ENCODE measurements around the gene PPP1R3E. TPM values are rescaled to one million over a fixed set of nuclear protein-coding genes. Genes with fewer than 3 reads are reported as not detected.

Gene PPP1R3E
- total and polyA plus RNA-seq, 2 of the 13 experiments (the other 11 are each of a cell fraction or from before 2014, with no cell fraction given) = 16.5 to 26.5 TPM

DNA sequence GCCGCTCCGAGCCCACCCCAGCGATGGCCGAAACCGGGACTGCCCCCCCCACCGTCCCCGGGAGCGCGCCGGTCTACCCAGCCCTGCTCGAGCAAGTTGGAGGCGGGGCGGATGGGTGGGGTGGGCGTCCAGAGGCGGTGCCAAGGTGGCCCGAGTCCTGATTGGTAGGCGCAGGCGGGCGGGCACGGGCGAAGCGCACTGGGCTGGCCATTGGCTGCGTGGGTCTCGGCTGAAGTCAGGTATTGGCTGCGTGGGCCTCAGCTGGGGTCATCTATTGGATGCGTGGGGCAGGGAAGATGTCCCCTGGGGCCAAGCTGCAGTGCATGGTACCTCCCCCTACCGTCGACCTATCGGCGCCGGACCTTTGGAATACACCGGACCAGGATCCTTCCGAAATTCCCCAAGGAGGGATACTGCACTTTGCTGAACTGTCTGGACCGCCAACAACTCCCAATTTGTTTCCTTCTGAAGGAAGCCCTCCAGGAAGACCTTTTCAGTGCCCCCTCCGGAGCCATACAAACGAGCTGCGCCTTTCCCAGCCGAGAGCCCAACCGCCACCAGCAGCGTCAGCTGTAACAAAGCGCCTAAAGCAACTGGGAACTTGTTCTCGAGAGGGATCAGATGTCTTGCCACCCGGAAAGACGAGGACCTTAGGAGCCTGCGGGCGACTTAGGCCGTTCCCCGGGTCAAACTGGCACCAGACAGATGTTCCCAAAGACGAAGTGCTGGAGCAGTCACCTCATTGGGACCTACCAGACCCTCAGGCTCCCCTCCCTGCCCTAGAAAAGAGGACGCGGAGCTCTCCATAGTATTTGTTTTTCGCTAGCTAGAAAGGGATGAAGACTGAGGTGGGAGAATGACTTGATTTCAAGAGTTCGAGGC lies 16.4 kb downstream of the PPP1R3E start, which contains the start of gene HOMEZ (continued):
- TF ChIP-seq, protein P1, sequence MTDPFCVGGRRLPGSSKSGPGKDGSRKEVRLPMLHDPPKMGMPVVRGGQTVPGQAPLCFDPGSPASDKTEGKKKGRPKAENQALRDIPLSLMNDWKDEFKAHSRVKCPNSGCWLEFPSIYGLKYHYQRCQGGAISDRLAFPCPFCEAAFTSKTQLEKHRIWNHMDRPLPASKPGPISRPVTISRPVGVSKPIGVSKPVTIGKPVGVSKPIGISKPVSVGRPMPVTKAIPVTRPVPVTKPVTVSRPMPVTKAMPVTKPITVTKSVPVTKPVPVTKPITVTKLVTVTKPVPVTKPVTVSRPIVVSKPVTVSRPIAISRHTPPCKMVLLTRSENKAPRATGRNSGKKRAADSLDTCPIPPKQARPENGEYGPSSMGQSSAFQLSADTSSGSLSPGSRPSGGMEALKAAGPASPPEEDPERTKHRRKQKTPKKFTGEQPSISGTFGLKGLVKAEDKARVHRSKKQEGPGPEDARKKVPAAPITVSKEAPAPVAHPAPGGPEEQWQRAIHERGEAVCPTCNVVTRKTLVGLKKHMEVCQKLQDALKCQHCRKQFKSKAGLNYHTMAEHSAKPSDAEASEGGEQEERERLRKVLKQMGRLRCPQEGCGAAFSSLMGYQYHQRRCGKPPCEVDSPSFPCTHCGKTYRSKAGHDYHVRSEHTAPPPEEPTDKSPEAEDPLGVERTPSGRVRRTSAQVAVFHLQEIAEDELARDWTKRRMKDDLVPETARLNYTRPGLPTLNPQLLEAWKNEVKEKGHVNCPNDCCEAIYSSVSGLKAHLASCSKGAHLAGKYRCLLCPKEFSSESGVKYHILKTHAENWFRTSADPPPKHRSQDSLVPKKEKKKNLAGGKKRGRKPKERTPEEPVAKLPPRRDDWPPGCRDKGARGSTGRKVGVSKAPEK (CRISPR knock-in tag; IDR thresholded peaks at IDR 0.05; ENCODE audit: borderline replicate concordance) = no peak; the same call in 1 of the 2 replicates
- TF ChIP-seq SSRP1 (CRISPR knock-in tag; IDR thresholded peaks at IDR 0.05) (no peak), ZNF777 (CRISPR knock-in tag; IDR thresholded peaks at IDR 0.05) (peak; percentile 53), TBX2 (CRISPR knock-in tag; IDR thresholded peaks at IDR 0.05; ENCODE audit: borderline replicate concordance) (peak; percentile 68), ZNF850 (CRISPR knock-in tag; conservative IDR thresholded peaks at IDR 0.05) (no peak), NAIF1 (CRISPR knock-in tag; IDR thresholded peaks at IDR 0.05; ENCODE audit: borderline replicate concordance) (peak; percentile 75; the same call in 1 of the 2 replicates), NFKB2 (CRISPR knock-in tag; IDR thresholded peaks at IDR 0.05; ENCODE audit: borderline replicate concordance) (peak; percentile 86; the same call in 1 of the 2 replicates), CREM (IDR thresholded peaks at IDR 0.05) (peak; percentile 81), CREM (CRISPR knock-in tag; IDR thresholded peaks at IDR 0.05) (no peak; the same call in 1 of the 2 replicates), ZSCAN21 (CRISPR knock-in tag; IDR thresholded peaks at IDR 0.05; ENCODE audit: borderline replicate concordance) (peak; percentile 96), HOXA7 (CRISPR knock-in tag; IDR thresholded peaks at IDR 0.05) (no peak), POGZ (CRISPR knock-in tag; IDR thresholded peaks at IDR 0.05) (peak; percentile 96), ZNF225 (CRISPR knock-in tag; IDR thresholded peaks at IDR 0.05) (peak; percentile 91), ZNF33B (CRISPR knock-in tag; IDR thresholded peaks at IDR 0.05) (peak; percentile 91; the same call in 1 of the 2 replicates), TOPORS (CRISPR knock-in tag; IDR thresholded peaks at IDR 0.05) (no peak), ZNF709 (CRISPR knock-in tag; IDR thresholded peaks at IDR 0.05) (peak; percentile 83; the same call in 1 of the 2 replicates), ZNF616 (CRISPR knock-in tag; IDR thresholded peaks at IDR 0.05; ENCODE audit: low read depth) (peak; percentile 65; the same call in 1 of the 2 replicates), PCBP2 (optimal IDR thresholded peaks at IDR 0.05; ENCODE audit: low read depth, low read length, poor library complexity, severe bottlenecking) (no peak), NR3C1 (CRISPR knock-in tag; IDR thresholded peaks at IDR 0.05) (no peak), SP1 (IDR thresholded peaks at IDR 0.05) (peak; percentile 92), SP1 (CRISPR knock-in tag; IDR thresholded peaks at IDR 0.05) (peak; percentile 99), HOXA3 (CRISPR knock-in tag; IDR thresholded peaks at IDR 0.05) (peak; percentile 83)
- TF ChIP-seq, protein P2, sequence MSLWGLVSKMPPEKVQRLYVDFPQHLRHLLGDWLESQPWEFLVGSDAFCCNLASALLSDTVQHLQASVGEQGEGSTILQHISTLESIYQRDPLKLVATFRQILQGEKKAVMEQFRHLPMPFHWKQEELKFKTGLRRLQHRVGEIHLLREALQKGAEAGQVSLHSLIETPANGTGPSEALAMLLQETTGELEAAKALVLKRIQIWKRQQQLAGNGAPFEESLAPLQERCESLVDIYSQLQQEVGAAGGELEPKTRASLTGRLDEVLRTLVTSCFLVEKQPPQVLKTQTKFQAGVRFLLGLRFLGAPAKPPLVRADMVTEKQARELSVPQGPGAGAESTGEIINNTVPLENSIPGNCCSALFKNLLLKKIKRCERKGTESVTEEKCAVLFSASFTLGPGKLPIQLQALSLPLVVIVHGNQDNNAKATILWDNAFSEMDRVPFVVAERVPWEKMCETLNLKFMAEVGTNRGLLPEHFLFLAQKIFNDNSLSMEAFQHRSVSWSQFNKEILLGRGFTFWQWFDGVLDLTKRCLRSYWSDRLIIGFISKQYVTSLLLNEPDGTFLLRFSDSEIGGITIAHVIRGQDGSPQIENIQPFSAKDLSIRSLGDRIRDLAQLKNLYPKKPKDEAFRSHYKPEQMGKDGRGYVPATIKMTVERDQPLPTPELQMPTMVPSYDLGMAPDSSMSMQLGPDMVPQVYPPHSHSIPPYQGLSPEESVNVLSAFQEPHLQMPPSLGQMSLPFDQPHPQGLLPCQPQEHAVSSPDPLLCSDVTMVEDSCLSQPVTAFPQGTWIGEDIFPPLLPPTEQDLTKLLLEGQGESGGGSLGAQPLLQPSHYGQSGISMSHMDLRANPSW (CRISPR knock-in tag; IDR thresholded peaks at IDR 0.05; ENCODE audit: borderline replicate concordance) = no peak; the same call in 1 of the 2 replicates
- TF ChIP-seq, protein P3, sequence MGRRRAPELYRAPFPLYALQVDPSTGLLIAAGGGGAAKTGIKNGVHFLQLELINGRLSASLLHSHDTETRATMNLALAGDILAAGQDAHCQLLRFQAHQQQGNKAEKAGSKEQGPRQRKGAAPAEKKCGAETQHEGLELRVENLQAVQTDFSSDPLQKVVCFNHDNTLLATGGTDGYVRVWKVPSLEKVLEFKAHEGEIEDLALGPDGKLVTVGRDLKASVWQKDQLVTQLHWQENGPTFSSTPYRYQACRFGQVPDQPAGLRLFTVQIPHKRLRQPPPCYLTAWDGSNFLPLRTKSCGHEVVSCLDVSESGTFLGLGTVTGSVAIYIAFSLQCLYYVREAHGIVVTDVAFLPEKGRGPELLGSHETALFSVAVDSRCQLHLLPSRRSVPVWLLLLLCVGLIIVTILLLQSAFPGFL (CRISPR knock-in tag; IDR thresholded peaks at IDR 0.05) = no peak
